NCI-H2196 (cell line): Measurements from ENCODE around the gene LPAR5.

Experiments
- DNase-seq: peaks from one replicate; lab custom pipeline; 2025; ENCODE audit not compliant: unreplicated experiment; lab: John Stamatoyannopoulos, UW

Gene LPAR5

GRCh38 chr12:6639151-6639801 lies 3.5 kb upstream of the LPAR5 start:
- no peak for DNase-seq

GRCh38 chr12:6638305-6638704 lies 2.5 kb upstream of the LPAR5 start:
- DNase-seq, result no peak

- no peak for DNase-seq
Measured at GRCh38 chr12:6635375-6635855, 344 bp downstream of the LPAR5 start.

- DNase-seq, result no peak
Measured at GRCh38 chr12:6632026-6632983, 3.5 kb downstream of the LPAR5 start.

- DNase-seq, result no peak
Measured at GRCh38 chr12:6631549-6631961, 4.2 kb downstream of the LPAR5 start.

- no peak for DNase-seq
Measured at GRCh38 chr12:6630736-6631135, 5.0 kb downstream of the LPAR5 start.

- no peak for DNase-seq
Measured at GRCh38 chr12:6627616-6628015, 8.1 kb downstream of the LPAR5 start.

- no peak for DNase-seq
Measured at GRCh38 chr12:6626654-6627283, 9.0 kb downstream of the LPAR5 start.

- DNase-seq, result no peak
Measured at GRCh38 chr12:6620885-6621274, 14.9 kb downstream of the LPAR5 start.

GRCh38 chr12:6620137-6620884 lies 15.4 kb downstream of the LPAR5 start:
- DNase-seq, result no peak

- no peak for DNase-seq
Measured at GRCh38 chr12:6618483-6619225, 17.1 kb downstream of the LPAR5 start.

GRCh38 chr12:6615802-6616201 lies 20.0 kb downstream of the LPAR5 start:
- DNase-seq, result no peak

- DNase-seq, result no peak
Measured at GRCh38 chr12:6614513-6615172, 21.1 kb downstream of the LPAR5 start.

GRCh38 chr12:6613776-6614512 lies 21.8 kb downstream of the LPAR5 start:
- DNase-seq, result peak; percentile 82

GRCh38 chr12:6613015-6613775 lies 22.6 kb downstream of the LPAR5 start:
- DNase-seq, result peak; percentile 87

- no peak for DNase-seq
Measured at GRCh38 chr12:6612652-6613014, 23.1 kb downstream of the LPAR5 start.

- no peak for DNase-seq
Measured at GRCh38 chr12:6612247-6612646, 23.5 kb downstream of the LPAR5 start.

- DNase-seq, result no peak
Measured at GRCh38 chr12:6608592-6609281, 27.0 kb downstream of the LPAR5 start.
